SW480 (cell line): ENCODE results near the gene BBOX1.
"Not testable (repeated sequence)": the region's sequence is repeated elsewhere in the genome, so short reads cannot be mapped to it uniquely, and the experiment has no call there.

Source experiments
- DNase-seq: peaks from one replicate; pipeline ENCODE4 v3.0.0-alpha.2; 2016; ENCODE audit warnings: low spot score

BBOX1 gene

GRCh38 chr11:27124514-27125264, 84.1 kb downstream of the BBOX1 start:
- DNase-seq: no peak

- no peak for DNase-seq
These were observed 89.1 kb downstream of the BBOX1 start for GRCh38 chr11:27129686-27130085.

GRCh38 chr11:27130806-27131205, 90.2 kb downstream of the BBOX1 start:
- DNase-seq: no peak

DNA sequence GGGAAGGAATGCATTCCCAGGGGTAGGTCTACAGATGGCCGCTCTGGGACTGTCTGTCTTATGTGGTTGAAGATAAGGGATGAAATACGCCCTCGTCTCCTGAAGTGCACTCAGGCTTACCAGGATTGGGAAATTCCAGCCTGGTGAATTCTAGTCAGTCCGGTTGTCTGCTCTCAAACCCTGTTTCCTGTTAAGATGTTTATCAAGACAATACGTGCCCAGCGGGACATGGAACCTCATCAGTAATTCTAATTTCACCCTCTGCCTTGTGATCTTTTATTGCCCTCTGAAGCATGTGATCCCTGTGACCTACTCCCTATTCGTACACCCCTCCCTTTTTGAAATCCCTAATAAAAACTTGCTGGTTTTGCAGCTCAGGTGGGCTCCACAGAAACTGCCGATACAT, 95.3 kb downstream of the BBOX1 start:
- DNase-seq: not testable (repeated sequence)

DNA sequence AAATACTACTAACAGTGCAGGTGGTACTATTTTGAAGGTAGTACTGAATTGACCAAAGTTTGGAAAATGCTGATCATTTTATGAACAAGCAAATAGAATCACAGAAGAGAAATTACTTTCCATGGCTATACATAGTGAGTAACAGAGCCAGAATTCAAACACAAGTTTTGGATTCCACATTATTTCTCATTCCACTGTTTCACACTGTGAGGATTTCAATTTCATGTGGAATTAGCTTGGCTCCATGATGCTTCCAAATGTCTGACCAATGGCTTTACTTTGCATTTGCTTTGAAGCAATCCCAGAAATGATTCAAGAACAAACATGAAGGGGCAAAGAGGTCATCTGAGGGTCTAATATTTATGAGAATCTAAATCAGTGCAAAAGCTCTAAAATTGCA, 98.1 kb downstream of the BBOX1 start:
- DNase-seq: no peak

GRCh38 chr11:27139742-27140367, 99.2 kb downstream of the BBOX1 start:
- DNase-seq: no peak

GRCh38 chr11:27141576-27141975, 101.0 kb downstream of the BBOX1 start:
- DNase-seq: no peak

- no peak for DNase-seq
These were observed 107.3 kb downstream of the BBOX1 start for GRCh38 chr11:27147916-27148315.

GRCh38 chr11:27148506-27148905, 107.9 kb downstream of the BBOX1 start:
- no peak for DNase-seq

DNA sequence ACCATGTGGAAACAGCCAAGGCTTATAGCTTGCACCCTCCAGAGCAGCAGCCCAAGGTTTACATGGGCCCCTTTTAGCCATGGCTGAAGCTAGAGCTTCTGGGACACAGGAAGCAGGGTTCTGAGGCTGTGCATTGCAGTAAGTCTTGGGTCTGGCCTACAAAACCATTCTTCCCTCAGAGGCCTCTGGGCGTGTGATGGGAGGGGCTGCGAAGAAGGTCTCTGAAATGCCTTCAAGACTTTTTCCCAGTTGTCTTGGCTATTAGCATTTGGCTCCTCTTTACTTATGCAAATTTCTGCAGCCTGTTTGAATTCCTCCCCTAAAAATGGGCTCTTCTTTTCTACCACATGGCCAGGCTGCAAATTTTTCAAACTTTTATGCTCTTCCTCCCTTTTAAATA, 109.5 kb downstream of the BBOX1 start:
- DNase-seq: no peak

DNA sequence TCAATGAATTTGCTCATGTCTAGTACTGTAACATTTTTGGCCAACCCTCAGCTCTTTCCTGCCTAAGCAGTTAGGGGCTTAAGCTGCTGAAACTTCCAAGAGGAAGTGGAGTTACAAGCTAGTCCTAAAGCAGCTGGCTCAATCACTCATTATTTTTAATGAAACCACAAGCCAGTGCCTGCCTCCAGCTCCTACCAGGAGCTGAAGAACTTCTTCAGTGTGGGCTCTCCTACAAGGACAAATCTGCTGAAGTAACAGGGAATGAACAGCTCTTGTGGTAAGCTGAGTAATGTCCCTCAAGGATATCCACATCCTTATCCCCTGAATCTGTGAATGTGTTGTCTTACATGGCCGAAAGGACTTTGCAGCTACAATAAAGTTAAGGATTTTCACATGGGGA, 112.5 kb downstream of the BBOX1 start:
- no peak for DNase-seq

DNA sequence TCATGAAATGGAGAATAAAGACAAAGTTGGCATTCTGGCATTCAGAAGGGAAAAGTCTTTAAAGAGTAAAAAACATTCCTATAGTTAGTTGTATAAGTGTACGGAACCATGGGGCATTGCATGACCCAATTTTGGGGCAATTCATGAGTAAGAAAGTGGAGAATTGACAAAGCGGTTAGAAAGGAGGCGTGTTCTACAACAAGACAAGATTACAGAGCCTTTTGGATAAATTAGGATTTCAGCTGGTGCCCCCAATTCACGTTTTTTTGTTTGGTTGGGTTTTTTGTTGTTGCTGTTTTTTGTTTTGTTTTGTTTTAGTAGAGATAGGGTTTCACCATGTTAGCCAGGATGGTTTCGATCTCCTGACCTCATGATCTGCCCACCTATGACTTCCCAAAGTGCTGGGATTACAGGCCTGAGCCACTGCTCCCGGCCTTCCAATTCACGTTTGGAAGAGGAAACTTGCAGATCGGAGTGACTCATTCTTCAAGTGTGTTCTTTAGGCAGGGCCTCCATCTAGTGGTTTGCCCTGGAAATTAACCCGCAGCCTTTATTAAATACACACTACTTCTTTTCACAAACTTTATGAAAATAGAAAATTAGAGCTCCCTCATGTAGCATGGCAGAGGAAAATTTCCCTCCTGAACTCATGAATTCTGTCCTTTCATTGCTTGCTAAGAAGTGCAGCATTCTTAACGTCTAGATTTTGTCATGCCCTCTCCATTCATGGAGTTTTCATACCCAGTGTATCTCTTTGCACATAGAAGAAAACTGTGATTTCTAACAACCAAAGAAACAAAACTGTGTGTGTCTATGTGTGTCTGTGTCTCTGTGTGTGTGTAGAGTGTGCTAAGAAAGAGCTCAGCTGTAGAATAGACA, 118.1 kb downstream of the BBOX1 start:
- peak; percentile 78 for DNase-seq

- no peak for DNase-seq
These were observed 118.7 kb downstream of the BBOX1 start for GRCh38 chr11:27159335-27159679.

GRCh38 chr11:27161071-27161470, 120.5 kb downstream of the BBOX1 start:
- no peak for DNase-seq

- no peak for DNase-seq
These were observed 121.6 kb downstream of the BBOX1 start for GRCh38 chr11:27162237-27162636.

DNA sequence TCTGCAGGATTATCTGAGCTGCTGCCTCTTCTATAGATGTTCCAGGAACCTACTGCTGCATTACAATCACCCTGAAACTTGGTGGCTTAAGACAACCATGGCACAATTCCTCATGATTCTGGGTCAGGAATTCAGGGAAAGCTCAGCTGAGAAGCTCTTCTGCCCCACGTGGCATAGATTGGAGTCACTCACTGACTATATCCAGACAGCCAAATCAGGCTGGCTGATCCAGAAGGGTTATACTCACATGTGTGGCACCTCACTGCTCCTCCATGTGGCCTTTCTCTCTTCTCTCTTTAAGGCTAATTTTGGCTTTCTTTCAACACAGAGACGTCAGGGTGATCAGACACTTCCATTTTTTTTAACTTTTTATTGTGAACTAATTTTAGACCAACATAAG, 125.5 kb downstream of the BBOX1 start:
- DNase-seq: peak; percentile 5

DNA sequence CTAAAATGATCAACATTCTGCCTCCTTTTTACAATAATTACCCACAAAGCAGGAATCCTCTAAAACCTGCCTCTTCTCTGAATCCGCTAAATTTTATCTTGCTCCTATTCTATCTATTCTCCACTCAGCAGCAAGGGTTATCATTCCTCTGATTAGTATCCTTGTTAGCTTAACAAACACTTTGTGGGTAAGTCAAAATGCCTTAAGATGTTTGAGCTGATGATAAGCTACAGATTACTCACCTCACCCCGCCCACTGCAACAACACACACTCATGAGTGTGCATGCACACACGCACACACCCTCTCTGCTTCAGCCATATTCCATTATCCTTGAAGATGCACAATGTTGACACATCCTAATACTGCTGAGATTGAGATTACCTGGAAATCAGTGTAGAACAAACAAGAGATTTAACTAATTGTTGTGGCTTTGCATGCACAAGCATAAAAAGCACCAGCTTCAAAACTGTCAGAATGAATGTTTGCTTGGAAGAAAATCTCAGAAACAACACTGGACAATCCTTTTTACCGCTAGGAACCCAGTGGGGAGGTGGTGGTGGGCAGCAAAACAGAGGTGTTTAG, 130.9 kb downstream of the BBOX1 start:
- DNase-seq: no peak

DNA sequence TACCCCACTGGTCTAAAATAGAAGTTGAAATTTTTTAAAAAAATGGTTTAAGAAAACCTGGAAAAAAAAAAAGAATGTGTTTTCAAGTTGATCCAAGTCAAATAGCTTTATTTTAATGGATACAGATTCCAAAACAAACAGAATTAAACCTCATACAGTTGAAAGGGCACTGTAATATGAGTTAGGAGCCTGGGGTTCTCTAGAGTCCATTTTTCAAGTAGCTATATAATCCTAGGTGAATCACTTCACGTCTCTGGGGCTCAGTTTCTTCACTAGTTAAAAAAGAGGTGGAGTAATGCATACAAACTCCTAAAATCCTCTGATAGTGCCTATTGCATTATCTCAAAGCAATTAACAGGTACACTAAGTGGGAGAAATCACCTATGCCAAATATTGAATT, 132.9 kb downstream of the BBOX1 start:
- DNase-seq: no peak

DNA sequence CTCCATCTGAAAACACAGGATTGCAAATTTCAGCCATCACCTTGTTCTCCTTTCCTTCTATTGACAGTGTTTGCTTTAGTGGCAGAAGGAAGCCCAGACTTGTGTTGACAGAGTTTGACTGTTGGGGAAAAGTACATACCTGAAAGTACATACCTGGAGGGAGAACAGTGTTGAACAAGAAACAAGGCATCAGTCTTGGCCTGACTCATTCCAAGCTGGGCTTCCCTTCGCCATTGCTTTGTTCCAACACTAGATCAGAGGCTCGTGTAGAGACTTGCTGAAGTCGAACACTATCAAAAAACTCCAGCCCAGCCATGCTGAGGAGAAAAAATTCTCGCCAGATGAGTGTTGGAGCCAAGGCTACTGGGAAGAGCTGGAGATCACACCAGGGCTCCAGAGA, 133.4 kb downstream of the BBOX1 start:
- no peak for DNase-seq

DNA sequence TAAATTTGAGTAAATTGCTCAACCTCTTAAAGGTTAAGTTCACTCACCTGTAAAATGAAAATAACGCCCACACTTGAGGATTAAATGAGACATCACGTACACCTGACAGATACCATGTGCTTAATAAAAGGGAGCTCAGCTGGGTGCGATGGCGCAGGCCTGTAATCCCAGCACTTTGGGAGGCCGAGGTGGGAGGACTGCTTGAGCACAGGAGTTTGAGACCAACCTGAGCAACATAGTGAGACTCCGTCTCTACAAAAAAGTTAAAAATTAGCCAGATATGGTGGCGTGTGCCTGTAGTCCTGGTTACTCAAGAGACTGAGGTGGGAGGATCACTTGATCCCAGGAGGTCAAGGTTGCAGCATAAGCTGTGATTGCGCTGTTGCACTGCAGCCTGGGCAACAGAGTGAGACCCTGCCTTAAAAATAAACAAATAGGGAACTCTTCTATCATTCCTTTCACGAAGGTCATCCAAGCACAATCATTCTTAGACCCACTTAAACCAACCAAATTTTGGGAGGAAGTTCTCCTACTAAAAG, 134.1 kb downstream of the BBOX1 start:
- DNase-seq: no peak

DNA sequence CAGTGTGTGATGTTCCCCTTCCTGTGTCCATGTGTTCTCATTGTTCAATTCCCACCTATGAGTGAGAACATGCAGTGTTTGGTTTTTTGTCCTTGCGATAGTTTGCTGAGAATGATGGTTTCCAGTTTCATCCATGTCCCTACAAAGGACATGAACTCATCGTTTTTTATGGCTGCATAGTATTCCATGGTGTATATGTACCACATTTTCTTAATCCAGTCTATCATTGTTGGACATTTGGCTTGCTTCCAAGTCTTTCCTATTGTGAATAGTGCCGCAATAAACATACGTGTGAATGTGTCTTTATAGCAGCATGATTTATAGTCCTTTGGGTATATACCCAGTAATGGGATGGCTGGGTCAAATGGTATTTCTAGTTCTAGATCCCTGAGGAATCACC, 134.9 kb downstream of the BBOX1 start:
- DNase-seq: not testable (repeated sequence)
